HG03575 (cell line): ENCODE measurements around the gene USE1.

ENCODE experiments used
- ATAC-seq: cut with Tn5 transposase; IDR thresholded peaks from one replicate; pipeline ENCODE4 v1.9.1; 2021; ENCODE audit not compliant: unreplicated experiment, insufficient number of reproducible peaks, low FRiP score; ENCODE audit errors: extremely low read depth

USE1 gene

GRCh38 chr19:17248011-17248776 lies 33.0 kb downstream of the USE1 start:
- ATAC-seq, result no peak

- ATAC-seq, result no peak
These were observed 34.9 kb downstream of the USE1 start for GRCh38 chr19:17249887-17250548.

- ATAC-seq, result no peak
These were observed 39.5 kb downstream of the USE1 start for GRCh38 chr19:17254636-17255035.

DNA sequence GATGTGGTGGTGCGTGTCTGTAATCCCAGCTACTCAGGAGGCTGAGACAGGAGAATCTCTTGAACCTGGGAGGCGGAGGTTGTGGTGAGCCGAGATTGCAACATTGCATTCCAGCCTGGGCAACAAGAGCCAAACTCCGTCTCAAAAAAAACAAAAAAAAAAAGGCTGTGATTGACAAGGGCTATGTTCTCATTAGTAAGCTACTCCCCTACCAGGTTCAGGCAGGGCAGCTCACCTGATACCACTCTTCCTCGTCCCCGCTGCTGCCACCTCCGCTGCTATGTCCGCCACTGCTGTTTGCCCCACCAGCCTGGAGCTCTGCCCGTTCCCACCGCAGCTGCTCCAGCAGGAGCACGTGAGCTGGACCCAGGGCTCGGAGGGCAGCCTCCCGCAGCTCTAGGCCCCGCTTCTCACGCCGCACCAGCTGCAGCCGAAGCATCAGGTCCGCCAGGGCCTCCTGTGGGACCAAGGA lies 40.0 kb downstream of the USE1 start:
- no peak for ATAC-seq

GRCh38 chr19:17256130-17256529 lies 41.0 kb downstream of the USE1 start:
- ATAC-seq, result no peak

- no peak for ATAC-seq
These were observed 44.1 kb downstream of the USE1 start for GRCh38 chr19:17259118-17259780.

GRCh38 chr19:17259934-17260333 lies 44.8 kb downstream of the USE1 start:
- ATAC-seq, result no peak

- ATAC-seq, result no peak
These were observed 45.7 kb downstream of the USE1 start for GRCh38 chr19:17260842-17261325.

- no peak for ATAC-seq
These were observed 47.4 kb downstream of the USE1 start for GRCh38 chr19:17262557-17262956.

DNA sequence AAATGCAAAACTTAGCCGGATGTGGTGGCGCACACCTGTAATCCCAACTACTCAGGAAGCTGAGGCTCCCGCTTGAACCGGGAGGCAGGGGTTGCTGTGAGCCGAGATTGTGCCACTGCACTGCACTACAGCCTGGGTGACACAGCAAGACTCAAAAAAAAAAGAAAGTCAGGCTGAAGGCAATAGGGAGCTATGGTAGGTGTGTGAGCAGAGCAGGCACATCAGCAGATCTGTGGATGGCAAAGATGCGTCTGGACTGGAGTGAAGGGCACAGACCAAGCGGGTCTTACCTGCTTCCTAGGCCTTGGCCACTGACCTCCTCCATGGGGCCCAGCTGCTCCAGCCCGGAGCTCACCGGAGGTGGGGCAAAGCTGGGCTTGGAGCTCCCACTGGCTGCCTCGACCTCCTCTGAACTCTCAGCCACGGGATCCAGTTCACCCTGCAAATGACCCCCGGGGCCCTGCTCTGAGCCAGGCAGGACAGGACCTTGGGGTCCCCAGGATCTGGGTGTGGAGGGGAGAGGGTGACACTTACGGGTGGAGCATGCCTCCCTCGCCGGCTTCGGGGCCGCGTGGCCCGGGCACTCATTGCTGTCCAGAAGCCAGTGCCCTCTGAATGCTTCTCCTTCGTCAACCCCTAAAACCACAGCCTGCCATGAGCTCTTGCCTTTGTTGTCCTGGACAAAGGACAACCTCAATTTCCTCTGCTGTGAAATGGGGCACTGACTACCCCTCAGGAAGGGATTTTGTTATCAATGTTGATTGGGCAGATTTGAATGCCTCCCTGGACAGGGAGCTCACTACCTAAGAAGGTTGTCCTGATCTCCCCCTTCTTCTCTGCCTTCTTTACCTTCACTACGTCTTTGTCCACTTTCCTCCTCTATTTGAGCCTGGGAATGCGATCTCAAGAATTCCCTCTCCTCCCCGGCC lies 48.8 kb downstream of the USE1 start:
- ATAC-seq, result no peak

DNA sequence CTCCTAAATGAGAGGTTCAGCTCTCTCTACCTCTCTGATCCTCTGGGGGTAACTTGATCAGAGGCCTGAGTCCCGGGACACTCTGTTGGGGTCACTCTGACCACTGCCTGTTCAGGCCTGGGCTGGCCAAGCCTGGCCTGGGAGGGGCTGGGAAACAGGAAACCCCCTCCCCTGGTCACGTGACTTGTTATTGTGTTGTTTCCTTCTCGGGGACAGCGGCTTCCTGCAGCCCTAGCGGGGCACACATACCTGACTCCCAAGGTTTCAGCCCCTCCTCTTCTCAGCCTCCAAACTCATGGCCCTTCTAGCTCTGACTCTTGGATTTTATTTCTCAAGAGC lies 49.5 kb downstream of the USE1 start, which contains the start of gene USHBP1:
Gene USHBP1, minus strand, starts transcription at position 105 of the 339 bp plus-strand sequence. CDS start 446 bp downstream, outside the sequence.
- no peak for ATAC-seq

- no peak for ATAC-seq
These were observed 50.9 kb downstream of the USE1 start for GRCh38 chr19:17266026-17266425.

GRCh38 chr19:17266589-17266974 lies 51.4 kb downstream of the USE1 start:
- ATAC-seq, result peak; percentile 17

DNA sequence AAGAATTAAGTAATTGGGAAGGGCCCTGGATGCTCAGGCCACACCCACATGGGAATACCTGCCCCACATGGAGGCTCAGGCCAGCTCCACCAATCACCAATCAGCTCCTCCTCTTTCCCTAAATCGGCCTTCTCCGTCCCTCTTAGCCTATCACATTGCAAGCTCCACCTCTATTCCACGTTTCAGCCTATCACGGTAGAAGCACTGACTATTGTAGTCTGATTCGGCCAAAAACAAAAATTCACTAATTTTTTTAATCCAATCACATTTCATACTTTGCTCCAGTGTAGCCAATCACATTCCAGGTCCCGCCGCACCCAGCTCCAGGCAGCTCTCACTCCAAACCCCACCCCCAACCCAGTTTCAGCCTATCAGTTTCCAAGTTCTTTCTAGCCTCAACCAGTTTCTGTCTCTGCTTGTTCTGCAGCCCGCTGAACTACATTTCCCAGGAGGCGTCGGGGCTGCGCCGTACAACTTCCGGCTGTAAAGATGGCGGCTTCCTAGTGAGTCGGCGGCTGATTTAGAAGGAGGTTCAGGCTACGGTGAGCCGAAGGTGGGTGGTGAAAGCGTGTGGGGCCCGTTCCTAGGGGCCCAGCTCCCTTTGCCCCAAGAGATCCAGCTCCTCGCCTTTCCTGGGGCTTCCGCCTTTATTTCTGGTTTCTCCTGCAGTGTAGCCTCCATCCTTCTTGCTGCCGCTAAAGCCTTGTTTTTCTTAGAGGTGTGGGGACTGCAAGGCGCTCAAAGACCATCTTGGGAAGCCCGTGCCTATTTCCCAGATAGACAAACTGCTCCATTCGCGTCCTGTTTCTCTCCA lies 52.0 kb downstream of the USE1 start, which contains the start of gene BABAM1:
Gene BABAM1, plus strand, starts transcription at position 469 of the 814 bp plus-strand sequence. CDS start 1,364 bp downstream, outside the sequence.
- ATAC-seq, result peak; percentile 83

DNA sequence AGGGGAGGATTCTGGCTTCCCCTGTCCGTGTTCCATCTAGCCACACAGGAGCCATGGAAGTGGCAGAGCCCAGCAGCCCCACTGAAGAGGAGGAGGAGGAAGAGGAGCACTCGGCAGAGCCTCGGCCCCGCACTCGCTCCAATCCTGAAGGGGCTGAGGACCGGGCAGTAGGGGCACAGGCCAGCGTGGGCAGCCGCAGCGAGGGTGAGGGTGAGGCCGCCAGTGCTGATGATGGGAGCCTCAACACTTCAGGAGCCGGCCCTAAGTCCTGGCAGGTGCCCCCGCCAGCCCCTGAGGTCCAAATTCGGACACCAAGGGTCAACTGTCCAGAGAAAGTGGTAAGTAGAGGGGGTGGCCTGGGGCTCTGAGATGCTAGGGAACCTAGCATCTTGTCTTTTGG lies 53.6 kb downstream of the USE1 start:
- ATAC-seq, result no peak
